OCI-LY3 (cell line): ENCODE results near the gene DNAH7.

Experiments
- H2AFZ ChIP-seq: fragments of 200-600, 300-600 bp; shearing (Covaris generic); 2 replicates; pipeline ENCODE4 v1.6.0; 2014; ENCODE audit warnings: antibody characterized with exemption, low read depth, low read length
- H3K27ac ChIP-seq: fragments of 200-600, 300-600 bp; sonication (generic); 2 replicates; pipeline ENCODE4 v1.5.1; 2014; ENCODE audit warnings: mild to moderate bottlenecking, low read length, moderate library complexity, mixed read lengths
- H3K27me3 ChIP-seq: fragments of 200-600, 300-600 bp; sonication (generic); 2 replicates; pipeline ENCODE4 v1.6.1; 2014; ENCODE audit warnings: low read depth, low read length, mixed read lengths
- H3K36me3 ChIP-seq: fragments of 200-600, 300-600 bp; sonication (generic); replicated peaks from 2 replicates; pipeline ENCODE3; 2014; ENCODE audit warnings: low read depth, low read length, mixed read lengths
- H3K4me1 ChIP-seq: fragments of 300-600, 200-600 bp; sonication (generic); 2 replicates; pipeline ENCODE4 v1.6.1; 2014; ENCODE audit warnings: low read length, mixed read lengths
- H3K4me2 ChIP-seq: fragments of 200-600, 300-600 bp; sonication (generic); 2 replicates; pipeline ENCODE4 v1.6.1; 2014; ENCODE audit warnings: low read length, mixed read lengths
- H3K4me3 ChIP-seq: fragments of 300-600, 200-600 bp; sonication (generic); 2 replicates; pipeline ENCODE4 v1.5.1; 2014; ENCODE audit warnings: antibody characterized with exemption, mild to moderate bottlenecking, low read length, moderate library complexity
- H3K79me2 ChIP-seq: fragments of 300-600, 200-600 bp; shearing (Covaris generic); 2 replicates; pipeline ENCODE4 v1.6.1; 2014; ENCODE audit warnings: mild to moderate bottlenecking, low read length, mixed read lengths
- H3K9ac ChIP-seq: fragments of 300-600, 200-600 bp; shearing (Covaris generic); 2 replicates; pipeline ENCODE4 v1.6.0; 2014; ENCODE audit warnings: mild to moderate bottlenecking, low read length, moderate library complexity
- H3K9me3 ChIP-seq: fragments of 200-600, 300-600 bp; shearing (Covaris generic); 2 replicates; pipeline ENCODE4 v1.6.1; 2014; ENCODE audit warnings: low read length, mixed read lengths; ENCODE audit not compliant: insufficient read depth
- H4K20me1 ChIP-seq: fragments of 200-600, 300-600 bp; sonication (generic); 2 replicates; pipeline ENCODE4 v1.6.1; 2016; ENCODE audit warnings: low read length, mixed read lengths; ENCODE audit not compliant: insufficient read depth
- CTCF ChIP-seq: fragments of 200-600, 300-600 bp; sonication (generic); IDR thresholded peaks from 2 replicates; pipeline ENCODE4 v1.5.1; 2014; ENCODE audit warnings: antibody characterized with exemption, low read length, low read depth
- EZH2phosphoT487 ChIP-seq: fragments of 200-600 bp; shearing (Covaris generic); IDR thresholded peaks from 2 replicates; pipeline ENCODE4 v1.6.1; 2018; ENCODE audit warnings: antibody characterized with exemption, mixed run types, low read depth

The DNAH7 gene

DNA sequence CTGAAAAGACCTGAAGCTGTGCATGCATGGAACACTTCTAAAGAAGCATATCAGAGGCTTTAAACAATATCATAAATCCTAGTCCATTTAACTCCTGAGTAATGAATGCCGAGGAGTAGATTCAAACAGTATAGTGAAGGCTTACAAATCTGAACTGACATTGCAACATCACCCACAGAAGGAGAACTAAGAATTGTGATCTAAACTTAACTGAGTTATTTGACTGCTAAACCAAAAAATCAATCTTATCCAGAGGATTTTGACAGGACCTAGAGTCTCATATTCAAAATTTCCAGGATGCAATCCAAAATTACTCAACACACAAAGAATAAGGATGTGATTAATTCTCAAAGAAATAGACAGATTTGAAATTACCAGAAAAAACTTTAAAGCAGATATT, 230.6 kb downstream of the DNAH7 start:
- Histone ChIP-seq H3K4me3 (no peak overlapping the region), H3K9me3 (no peaks in the 10 kb centered on the region), H3K4me2 (no peak overlapping the region), H3K27ac (no peak overlapping the region), H3K79me2 (no peaks in the 10 kb centered on the region), H2AFZ (no peak overlapping the region), H3K4me1 (peaks cover 18% of the 10 kb centered on the region), H3K36me3 (no peaks in the 10 kb centered on the region), H4K20me1 (no peaks in the 10 kb centered on the region), H3K27me3 (no peaks in the 10 kb centered on the region), H3K9ac (no peak overlapping the region)
- TF ChIP-seq CTCF (no peak), EZH2phosphoT487 (no peak)

- no peaks in the 10 kb centered on the region for H4K20me1 ChIP-seq
- H2AFZ ChIP-seq = no peak overlapping the region
- TF ChIP-seq EZH2phosphoT487 = no peak
- no peaks in the 10 kb centered on the region for H3K36me3 ChIP-seq
- H3K4me3 ChIP-seq = no peak overlapping the region
- H3K9me3 ChIP-seq = no peaks in the 10 kb centered on the region
- no peak overlapping the region for H3K4me2 ChIP-seq
- no peak overlapping the region for H3K27ac ChIP-seq
- H3K4me1 ChIP-seq = no peaks in the 10 kb centered on the region
- H3K9ac ChIP-seq = no peak overlapping the region
- H3K27me3 ChIP-seq = no peaks in the 10 kb centered on the region
- no peaks in the 10 kb centered on the region for H3K79me2 ChIP-seq
Observed at GRCh38 chr2:195836002-195836401, 232.6 kb downstream of the DNAH7 start.

DNA sequence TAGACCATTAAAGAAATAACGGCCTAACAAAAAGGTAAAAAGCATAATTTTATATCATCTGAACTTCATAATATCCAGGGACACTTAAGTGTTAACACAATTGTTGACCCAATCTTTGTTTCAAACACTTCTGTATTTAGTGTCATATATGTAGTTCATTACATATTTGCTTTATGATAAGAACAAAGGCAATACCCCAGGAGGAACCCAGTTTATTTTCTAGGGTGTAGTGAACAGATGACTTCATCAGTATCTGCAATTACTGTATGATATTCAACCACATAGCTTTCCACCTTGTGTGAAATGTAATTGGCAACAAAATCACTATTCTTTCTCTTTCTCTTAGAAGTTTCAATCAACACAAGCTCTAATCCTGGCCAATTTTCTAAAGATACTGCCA, 233.8 kb downstream of the DNAH7 start:
- H3K79me2 ChIP-seq = no peaks in the 10 kb centered on the region
- no peak overlapping the region for H3K4me3 ChIP-seq
- H3K27me3 ChIP-seq = no peaks in the 10 kb centered on the region
- no peaks in the 10 kb centered on the region for H3K4me1 ChIP-seq
- no peaks in the 10 kb centered on the region for H4K20me1 ChIP-seq
- H3K27ac ChIP-seq = no peak overlapping the region
- TF ChIP-seq CTCF = no peak
- TF ChIP-seq EZH2phosphoT487 = no peak
- H2AFZ ChIP-seq = no peak overlapping the region
- H3K9me3 ChIP-seq = no peaks in the 10 kb centered on the region
- no peaks in the 10 kb centered on the region for H3K36me3 ChIP-seq
- H3K9ac ChIP-seq = no peak overlapping the region
- no peak overlapping the region for H3K4me2 ChIP-seq

- TF ChIP-seq CTCF = no peak
- no peak for TF ChIP-seq EZH2phosphoT487
- no peak overlapping the region for H3K4me3 ChIP-seq
- no peak overlapping the region for H3K9ac ChIP-seq
- no peak overlapping the region for H2AFZ ChIP-seq
- H3K4me2 ChIP-seq = no peak overlapping the region
- no peaks in the 10 kb centered on the region for H3K27me3 ChIP-seq
- H4K20me1 ChIP-seq = no peaks in the 10 kb centered on the region
- no peak overlapping the region for H3K27ac ChIP-seq
- H3K9me3 ChIP-seq = no peaks in the 10 kb centered on the region
- H3K4me1 ChIP-seq = no peaks in the 10 kb centered on the region
- H3K79me2 ChIP-seq = no peaks in the 10 kb centered on the region
- H3K36me3 ChIP-seq = no peaks in the 10 kb centered on the region
Observed at GRCh38 chr2:195830968-195831950, 237.4 kb downstream of the DNAH7 start.
